Measurements from ENCODE around the gene ELAC2.
A peak's percentile ranks its signal among the peaks of the same experiment; 100 is the strongest.

Gene ELAC2

GRCh38 chr17:13031718-13032350 is 14.0 kb upstream of the ELAC2 start:
- H3K27me3 ChIP-seq (ENCODE audit: control insufficient read depth, insufficient read depth, low read length), result no peaks in the 10 kb centered on the region
- no peaks in the 10 kb centered on the region for H3K4me1 ChIP-seq (ENCODE audit: control insufficient read depth, insufficient read depth, low read length)
- H3K36me3 ChIP-seq (ENCODE audit: control insufficient read depth, insufficient read depth, low read length), result no peaks in the 10 kb centered on the region
- no peak overlapping the region for H3K4me3 ChIP-seq (ENCODE audit: low read length)
- H3K27ac ChIP-seq (ENCODE audit: low read depth, low read length), result no peak overlapping the region
- H3K9ac ChIP-seq (ENCODE audit: low read length), result no peak overlapping the region

GRCh38 chr17:13030459-13031300 is 12.9 kb upstream of the ELAC2 start:
- Histone ChIP-seq H3K4me3 (ENCODE audit: low read length) (no peak overlapping the region), H3K27ac (ENCODE audit: low read depth, low read length) (no peak overlapping the region), H3K9ac (ENCODE audit: low read length) (no peak overlapping the region), H3K36me3 (ENCODE audit: control insufficient read depth, insufficient read depth, low read length) (no peaks in the 10 kb centered on the region), H3K27me3 (ENCODE audit: control insufficient read depth, insufficient read depth, low read length) (no peaks in the 10 kb centered on the region), H3K4me1 (ENCODE audit: control insufficient read depth, insufficient read depth, low read length) (no peaks in the 10 kb centered on the region)

GRCh38 chr17:13030056-13030455 is 12.2 kb upstream of the ELAC2 start:
- no peak overlapping the region for H3K9ac ChIP-seq (ENCODE audit: low read length)
- H3K27me3 ChIP-seq (ENCODE audit: control insufficient read depth, insufficient read depth, low read length), result no peaks in the 10 kb centered on the region
- H3K4me1 ChIP-seq (ENCODE audit: control insufficient read depth, insufficient read depth, low read length), result no peaks in the 10 kb centered on the region
- H3K4me3 ChIP-seq (ENCODE audit: low read length), result no peak overlapping the region
- no peaks in the 10 kb centered on the region for H3K36me3 ChIP-seq (ENCODE audit: control insufficient read depth, insufficient read depth, low read length)
- no peak overlapping the region for H3K27ac ChIP-seq (ENCODE audit: low read depth, low read length)

- no peak overlapping the region for H3K4me3 ChIP-seq (ENCODE audit: low read length)
- no peaks in the 10 kb centered on the region for H3K27me3 ChIP-seq (ENCODE audit: control insufficient read depth, insufficient read depth, low read length)
- no peak overlapping the region for H3K9ac ChIP-seq (ENCODE audit: low read length)
- H3K36me3 ChIP-seq (ENCODE audit: control insufficient read depth, insufficient read depth, low read length), result no peaks in the 10 kb centered on the region
- H3K4me1 ChIP-seq (ENCODE audit: control insufficient read depth, insufficient read depth, low read length), result no peaks in the 10 kb centered on the region
- H3K27ac ChIP-seq (ENCODE audit: low read depth, low read length), result no peak overlapping the region
These were observed 11.5 kb upstream of the ELAC2 start for GRCh38 chr17:13029340-13029739.

- Histone ChIP-seq H3K4me1 (ENCODE audit: control insufficient read depth, insufficient read depth, low read length) (no peaks in the 10 kb centered on the region), H3K27me3 (ENCODE audit: control insufficient read depth, insufficient read depth, low read length) (no peaks in the 10 kb centered on the region), H3K9ac (ENCODE audit: low read length) (no peak overlapping the region), H3K36me3 (ENCODE audit: control insufficient read depth, insufficient read depth, low read length) (no peaks in the 10 kb centered on the region), H3K4me3 (ENCODE audit: low read length) (no peak overlapping the region), H3K27ac (ENCODE audit: low read depth, low read length) (no peak overlapping the region)
These were observed 9.4 kb upstream of the ELAC2 start for GRCh38 chr17:13027246-13027645.

GRCh38 chr17:13025687-13026086 is 7.9 kb upstream of the ELAC2 start:
- no peak overlapping the region for H3K4me3 ChIP-seq (ENCODE audit: low read length)
- H3K27ac ChIP-seq (ENCODE audit: low read depth, low read length), result no peak overlapping the region
- H3K36me3 ChIP-seq (ENCODE audit: control insufficient read depth, insufficient read depth, low read length), result no peaks in the 10 kb centered on the region
- H3K4me1 ChIP-seq (ENCODE audit: control insufficient read depth, insufficient read depth, low read length), result no peaks in the 10 kb centered on the region
- H3K9ac ChIP-seq (ENCODE audit: low read length), result no peak overlapping the region
- H3K27me3 ChIP-seq (ENCODE audit: control insufficient read depth, insufficient read depth, low read length), result no peaks in the 10 kb centered on the region

GRCh38 chr17:13025258-13025627 is 7.4 kb upstream of the ELAC2 start:
- no peaks in the 10 kb centered on the region for H3K36me3 ChIP-seq (ENCODE audit: control insufficient read depth, insufficient read depth, low read length)
- no peak overlapping the region for H3K9ac ChIP-seq (ENCODE audit: low read length)
- H3K4me3 ChIP-seq (ENCODE audit: low read length), result no peak overlapping the region
- H3K27me3 ChIP-seq (ENCODE audit: control insufficient read depth, insufficient read depth, low read length), result no peaks in the 10 kb centered on the region
- H3K4me1 ChIP-seq (ENCODE audit: control insufficient read depth, insufficient read depth, low read length), result no peaks in the 10 kb centered on the region
- H3K27ac ChIP-seq (ENCODE audit: low read depth, low read length), result no peak overlapping the region

GRCh38 chr17:13024526-13025257 is 6.9 kb upstream of the ELAC2 start:
- Histone ChIP-seq H3K4me3 (ENCODE audit: low read length) (peak overlapping the region; percentile 47), H3K27ac (ENCODE audit: low read depth, low read length) (no peak overlapping the region), H3K9ac (ENCODE audit: low read length) (no peak overlapping the region), H3K36me3 (ENCODE audit: control insufficient read depth, insufficient read depth, low read length) (no peaks in the 10 kb centered on the region), H3K4me1 (ENCODE audit: control insufficient read depth, insufficient read depth, low read length) (no peaks in the 10 kb centered on the region), H3K27me3 (ENCODE audit: control insufficient read depth, insufficient read depth, low read length) (no peaks in the 10 kb centered on the region)

GRCh38 chr17:13024016-13024415 is 6.2 kb upstream of the ELAC2 start:
- H3K4me3 ChIP-seq (ENCODE audit: low read length), result peak overlapping the region; percentile 13
- no peaks in the 10 kb centered on the region for H3K27me3 ChIP-seq (ENCODE audit: control insufficient read depth, insufficient read depth, low read length)
- H3K9ac ChIP-seq (ENCODE audit: low read length), result no peak overlapping the region
- no peaks in the 10 kb centered on the region for H3K4me1 ChIP-seq (ENCODE audit: control insufficient read depth, insufficient read depth, low read length)
- no peak overlapping the region for H3K27ac ChIP-seq (ENCODE audit: low read depth, low read length)
- H3K36me3 ChIP-seq (ENCODE audit: control insufficient read depth, insufficient read depth, low read length), result no peaks in the 10 kb centered on the region

- Histone ChIP-seq H3K9ac (ENCODE audit: low read length) (peak overlapping the region; percentile 81), H3K27me3 (ENCODE audit: control insufficient read depth, insufficient read depth, low read length) (no peaks in the 10 kb centered on the region), H3K4me3 (ENCODE audit: low read length) (peak overlapping the region; percentile 90), H3K36me3 (ENCODE audit: control insufficient read depth, insufficient read depth, low read length) (peaks cover 15% of the 10 kb centered on the region), H3K27ac (ENCODE audit: low read depth, low read length) (peak overlapping the region; percentile 68), H3K4me1 (ENCODE audit: control insufficient read depth, insufficient read depth, low read length) (peaks cover 5% of the 10 kb centered on the region)
These were observed 759 bp downstream of the ELAC2 start for GRCh38 chr17:13016881-13017654.

- Histone ChIP-seq H3K27me3 (ENCODE audit: control insufficient read depth, insufficient read depth, low read length) (no peaks in the 10 kb centered on the region), H3K36me3 (ENCODE audit: control insufficient read depth, insufficient read depth, low read length) (peaks cover 18% of the 10 kb centered on the region), H3K4me1 (ENCODE audit: control insufficient read depth, insufficient read depth, low read length) (peaks cover 5% of the 10 kb centered on the region), H3K4me3 (ENCODE audit: low read length) (no peak overlapping the region), H3K9ac (ENCODE audit: low read length) (no peak overlapping the region), H3K27ac (ENCODE audit: low read depth, low read length) (no peak overlapping the region)
These were observed 3.0 kb downstream of the ELAC2 start for GRCh38 chr17:13014801-13015200.

GRCh38 chr17:13010959-13011358 is 6.9 kb downstream of the ELAC2 start:
- Histone ChIP-seq H3K9ac (ENCODE audit: low read length) (no peak overlapping the region), H3K27ac (ENCODE audit: low read depth, low read length) (no peak overlapping the region), H3K36me3 (ENCODE audit: control insufficient read depth, insufficient read depth, low read length) (peaks cover 18% of the 10 kb centered on the region), H3K27me3 (ENCODE audit: control insufficient read depth, insufficient read depth, low read length) (no peaks in the 10 kb centered on the region), H3K4me3 (ENCODE audit: low read length) (no peak overlapping the region), H3K4me1 (ENCODE audit: control insufficient read depth, insufficient read depth, low read length) (no peaks in the 10 kb centered on the region)
